ENCODE results near the gene SLC8A1.

- TF ChIP-seq CTCF (IDR thresholded peaks at IDR 0.05) (no peak), POLR2A (IDR thresholded peaks at IDR 0.05) (no peak)
Observed at GRCh38 chr2:40317761-40318160, 134.1 kb downstream of the SLC8A1 start.
